HG02678 (cell line): ENCODE measurements around the gene CPEB4.

Experiments used
- ATAC-seq: cut with Tn5 transposase; IDR thresholded peaks from one replicate; pipeline ENCODE4 v1.9.1; 2021; ENCODE audit warnings: mild to moderate bottlenecking, moderate library complexity; ENCODE audit not compliant: unreplicated experiment

The CPEB4 gene

DNA sequence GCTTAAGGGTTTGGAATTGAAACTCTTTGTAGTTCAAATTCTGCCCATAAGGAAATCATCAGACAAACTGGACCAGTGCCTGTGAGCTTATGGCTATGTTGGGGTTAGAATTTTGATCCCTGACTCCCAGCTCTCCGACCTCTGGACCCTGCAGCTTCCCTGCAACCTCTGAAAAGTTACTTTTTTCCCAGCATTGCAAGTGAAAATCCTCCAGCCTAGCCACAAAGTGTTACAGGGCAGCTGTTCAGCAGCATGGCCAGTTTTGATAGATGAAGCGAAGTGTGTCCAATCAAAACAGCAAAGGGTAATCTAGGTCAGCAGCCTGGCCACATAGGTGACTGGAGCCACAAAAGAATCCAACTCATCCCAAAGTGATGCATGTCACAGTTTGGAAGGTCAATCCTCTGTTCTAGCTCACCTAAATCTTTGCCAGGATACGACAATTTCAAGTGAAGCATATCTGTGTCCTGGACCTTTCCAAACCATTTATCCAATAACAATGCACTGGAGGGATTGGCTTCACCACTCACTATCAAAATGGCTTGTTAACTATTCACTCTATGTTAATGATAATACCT, 4.7 kb upstream of the CPEB4 start:
- no peak for ATAC-seq

DNA sequence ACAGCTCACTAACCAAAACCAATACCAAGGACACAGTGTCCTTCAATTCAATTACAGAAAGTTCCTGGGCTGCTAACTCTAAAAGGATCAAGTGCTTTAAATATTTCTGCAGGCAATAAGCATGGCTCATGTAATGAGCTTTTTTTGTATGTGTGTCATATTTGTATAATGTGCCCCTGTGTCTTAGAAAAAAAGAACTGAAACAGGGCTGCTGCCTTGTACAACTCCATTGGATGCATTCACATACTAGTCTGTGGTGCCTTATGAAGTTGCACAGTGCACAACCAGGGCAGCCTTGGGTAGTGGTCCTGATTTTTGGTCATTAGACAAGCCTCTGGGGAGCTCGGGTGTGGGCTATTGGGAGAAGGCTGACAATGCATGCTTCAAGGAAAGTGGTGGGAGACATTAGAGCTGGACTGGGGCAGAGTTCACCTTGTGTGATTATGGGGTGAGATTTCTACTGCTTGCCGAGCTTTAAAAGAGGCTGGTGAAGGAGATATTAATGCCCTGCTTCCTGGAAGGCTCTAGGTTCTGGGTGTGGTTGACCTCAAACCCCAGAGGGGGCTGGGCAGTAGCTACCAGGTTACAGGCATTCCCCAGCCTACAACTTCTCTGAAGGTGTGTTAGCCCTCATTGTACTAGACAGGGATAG, 3.6 kb upstream of the CPEB4 start:
- no peak for ATAC-seq

DNA sequence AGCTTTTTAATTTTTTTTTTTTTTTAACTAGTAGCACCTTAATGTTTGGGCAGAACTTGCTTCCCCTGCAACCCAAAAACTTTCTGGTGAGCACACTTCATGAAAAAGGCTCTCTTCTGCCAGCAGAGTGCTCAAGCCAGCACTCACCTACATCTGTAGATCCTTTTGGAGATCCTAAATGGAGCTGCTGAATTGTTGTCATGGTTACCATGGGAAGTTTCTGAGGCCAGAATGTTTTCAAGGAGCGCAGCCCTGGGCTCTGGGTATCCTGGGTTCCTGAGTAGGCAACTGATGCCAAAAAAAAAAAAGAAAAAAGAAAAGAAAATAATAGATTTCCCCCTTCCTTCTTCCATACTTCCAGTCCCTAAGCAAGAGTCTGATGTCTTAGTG, 3.1 kb upstream of the CPEB4 start:
- no peak for ATAC-seq

DNA sequence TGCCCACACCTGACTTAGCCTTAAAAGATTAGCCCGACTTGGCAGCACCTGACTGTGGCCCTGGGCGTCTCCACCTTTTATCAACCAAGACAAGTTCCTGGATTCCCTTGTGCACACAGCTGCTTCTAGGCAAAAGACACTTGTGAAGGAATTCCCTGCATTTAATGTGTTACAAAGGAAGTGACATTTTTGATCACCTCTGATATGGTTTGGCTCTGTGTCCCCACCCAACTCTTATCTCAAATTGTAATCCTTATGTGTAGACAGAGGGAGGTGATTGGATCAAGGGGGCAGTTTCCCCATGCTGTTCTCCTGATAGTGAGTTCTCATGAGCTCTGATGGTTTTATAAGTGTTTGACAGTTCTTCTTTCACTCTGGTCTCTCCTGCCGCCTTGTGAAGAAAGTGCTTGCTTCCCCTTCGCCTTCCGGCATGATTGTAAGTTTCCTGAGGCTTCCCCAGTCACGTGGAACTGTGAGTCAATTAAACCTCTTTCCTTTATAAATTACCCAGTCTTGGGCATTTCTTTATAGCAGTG, 2.6 kb upstream of the CPEB4 start:
- no peak for ATAC-seq

DNA sequence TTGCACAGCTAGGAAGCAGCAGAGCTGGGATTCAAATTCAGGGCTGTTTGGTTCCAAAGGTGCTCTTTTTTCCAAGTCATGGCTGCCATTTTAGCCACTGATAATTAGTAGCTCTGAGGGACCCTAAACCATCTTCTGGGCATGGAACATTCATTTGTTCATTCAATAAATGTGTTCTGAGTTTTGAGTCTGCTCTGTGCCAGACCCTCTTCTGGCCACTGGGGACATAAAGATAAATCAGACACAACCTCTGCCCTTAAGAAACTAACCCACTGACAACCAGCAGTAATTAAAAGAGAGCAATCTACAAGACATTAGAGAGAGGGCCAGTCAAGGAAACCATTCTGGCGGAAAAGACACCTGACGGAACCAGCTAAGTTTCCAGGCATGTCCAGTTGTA, 2.0 kb upstream of the CPEB4 start:
- ATAC-seq: no peak

DNA sequence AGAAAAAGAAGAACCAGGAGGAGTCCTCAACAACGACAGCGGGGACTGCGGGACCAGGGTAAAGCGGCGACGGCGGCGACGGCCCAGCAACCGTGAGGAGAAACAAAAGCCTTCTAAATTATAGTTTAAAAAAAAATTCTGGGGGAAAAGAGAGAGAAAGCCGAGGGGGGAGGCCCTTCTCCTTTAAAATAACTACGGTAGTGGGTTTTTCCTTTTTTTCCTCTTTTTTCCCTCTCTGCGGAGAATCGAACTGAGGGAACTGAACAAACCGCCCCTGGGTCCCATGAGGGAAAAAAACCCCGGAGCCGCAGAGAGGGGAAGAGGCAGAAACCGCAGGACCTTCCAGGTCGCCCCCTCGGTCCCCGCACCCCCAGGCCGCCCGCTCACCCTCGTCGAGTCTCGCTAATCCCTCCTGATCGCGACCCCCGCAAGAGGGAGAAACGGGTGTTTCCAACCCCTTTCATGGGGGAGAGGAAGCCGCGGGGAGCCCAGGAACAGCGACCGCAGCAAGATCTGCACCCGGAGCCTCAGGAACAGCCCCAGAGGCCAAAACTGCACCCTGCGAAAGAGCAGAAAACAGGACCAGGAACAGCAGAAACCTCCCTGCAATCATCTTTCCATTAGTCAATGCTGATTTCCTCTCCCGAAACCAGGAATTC, 453 bp downstream of the CPEB4 start:
- ATAC-seq: no peak

DNA sequence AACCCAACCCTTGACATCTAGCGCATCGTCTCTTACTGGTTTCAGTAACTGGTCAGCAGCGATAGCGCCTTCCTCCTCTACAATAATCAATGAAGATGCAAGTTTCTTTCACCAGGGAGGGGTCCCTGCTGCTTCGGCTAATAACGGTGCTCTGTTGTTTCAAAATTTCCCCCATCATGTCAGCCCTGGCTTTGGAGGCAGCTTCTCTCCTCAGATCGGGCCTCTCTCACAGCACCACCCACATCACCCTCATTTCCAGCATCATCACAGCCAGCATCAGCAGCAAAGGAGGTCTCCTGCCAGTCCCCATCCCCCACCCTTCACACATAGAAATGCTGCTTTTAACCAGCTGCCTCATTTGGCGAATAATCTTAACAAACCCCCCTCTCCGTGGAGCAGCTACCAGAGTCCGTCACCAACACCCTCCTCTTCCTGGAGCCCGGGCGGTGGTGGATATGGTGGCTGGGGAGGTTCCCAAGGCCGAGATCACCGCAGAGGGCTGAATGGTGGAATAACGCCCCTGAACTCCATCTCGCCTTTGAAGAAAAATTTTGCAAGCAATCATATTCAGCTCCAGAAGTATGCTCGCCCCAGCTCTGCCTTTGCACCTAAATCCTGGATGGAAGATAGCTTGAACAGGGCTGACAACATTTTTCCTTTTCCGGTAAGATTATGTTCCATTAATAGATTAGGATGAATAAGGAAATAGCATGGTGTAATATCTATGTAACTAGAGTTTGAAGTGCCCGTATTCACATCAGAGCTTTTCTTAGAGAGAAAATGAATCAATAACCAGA, 2.2 kb downstream of the CPEB4 start:
- no peak for ATAC-seq

DNA sequence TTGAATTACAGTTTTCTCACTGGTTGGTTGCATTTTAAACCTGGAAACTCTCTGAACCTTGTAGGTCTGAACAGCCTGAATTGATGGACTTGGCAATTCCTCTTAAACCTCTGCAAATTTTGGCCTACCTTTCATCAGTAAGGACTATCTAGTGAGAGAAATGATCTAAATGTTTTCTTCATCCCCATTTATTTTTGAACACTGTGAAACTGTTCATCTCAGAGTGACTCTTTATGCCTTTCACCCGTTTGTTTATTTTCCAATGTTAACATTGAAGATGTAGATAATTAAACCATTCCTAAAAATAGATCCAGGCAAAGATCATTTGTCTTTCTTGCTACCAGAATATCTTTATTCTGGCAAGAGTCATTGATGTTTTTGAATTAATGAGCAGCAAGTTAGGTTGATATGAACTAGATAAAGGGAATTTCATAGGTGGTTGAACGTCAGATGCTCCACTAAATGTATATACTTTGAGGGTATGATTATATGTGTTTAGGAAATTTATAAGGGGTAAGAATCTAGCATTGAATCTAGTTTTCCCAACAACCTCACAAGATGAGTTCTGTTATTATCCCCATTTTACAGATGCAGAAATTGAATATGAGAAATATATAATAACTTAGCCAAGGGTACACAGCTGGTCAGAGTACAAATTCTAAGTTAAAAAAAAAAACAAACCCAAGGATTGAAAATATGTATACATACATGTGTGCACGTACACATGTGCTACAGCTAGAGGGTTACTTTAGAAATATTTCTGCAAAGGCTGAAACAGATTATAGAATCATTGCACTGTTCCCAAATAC, 3.4 kb downstream of the CPEB4 start:
- ATAC-seq: no peak

DNA sequence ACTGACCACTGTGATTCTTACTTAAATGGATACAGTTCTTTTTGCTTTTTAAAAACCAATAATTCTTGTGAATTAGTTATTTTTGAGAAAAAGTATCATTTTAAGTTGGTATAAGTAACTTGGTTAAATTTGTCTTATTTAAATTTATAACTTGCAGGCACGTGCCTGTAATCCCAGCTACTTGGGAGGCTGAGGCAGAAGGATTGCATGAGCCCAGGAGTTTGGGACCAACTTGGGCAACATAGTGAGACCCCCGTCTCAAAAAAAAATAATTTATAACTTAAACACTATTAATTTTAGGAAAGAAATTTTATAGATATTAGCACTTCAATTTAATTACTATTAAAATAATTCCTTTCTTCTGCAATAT, 5.0 kb downstream of the CPEB4 start:
- ATAC-seq: no peak

DNA sequence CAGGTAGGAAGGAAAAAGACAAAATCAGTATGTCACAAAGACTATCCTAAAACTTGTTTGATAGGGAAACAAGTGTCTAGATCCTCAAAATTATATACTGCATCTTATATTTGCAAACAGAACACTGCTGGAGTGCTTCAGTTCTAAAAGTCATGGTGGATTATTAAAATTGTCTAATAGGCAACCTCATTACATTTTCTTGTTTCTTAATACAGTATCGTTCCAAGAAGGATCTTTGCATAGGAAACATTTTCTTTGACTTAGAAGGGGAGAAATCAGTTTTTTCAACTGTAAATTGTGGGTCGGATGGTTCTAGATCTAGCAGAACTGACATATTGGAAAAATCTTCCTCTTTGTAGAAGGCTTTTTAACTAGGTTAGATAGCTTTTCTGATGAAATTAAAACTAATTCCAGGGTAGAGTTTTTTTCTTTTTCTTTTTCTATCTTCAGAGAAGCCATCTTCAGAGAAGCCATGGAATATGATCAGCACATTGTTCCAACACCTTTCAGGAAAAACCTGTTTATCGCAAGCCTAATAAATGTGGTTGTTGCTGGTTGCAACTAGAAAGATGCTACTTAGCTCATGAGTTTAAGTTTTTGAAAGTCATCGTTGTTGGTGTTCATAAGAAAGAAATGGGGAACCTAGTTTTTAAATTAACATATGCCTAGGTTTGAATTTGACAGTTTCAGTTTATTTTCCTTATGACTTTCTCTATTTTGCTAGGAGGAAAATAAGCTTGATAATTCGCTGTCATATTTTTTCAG, 7.4 kb downstream of the CPEB4 start:
- no peak for ATAC-seq

DNA sequence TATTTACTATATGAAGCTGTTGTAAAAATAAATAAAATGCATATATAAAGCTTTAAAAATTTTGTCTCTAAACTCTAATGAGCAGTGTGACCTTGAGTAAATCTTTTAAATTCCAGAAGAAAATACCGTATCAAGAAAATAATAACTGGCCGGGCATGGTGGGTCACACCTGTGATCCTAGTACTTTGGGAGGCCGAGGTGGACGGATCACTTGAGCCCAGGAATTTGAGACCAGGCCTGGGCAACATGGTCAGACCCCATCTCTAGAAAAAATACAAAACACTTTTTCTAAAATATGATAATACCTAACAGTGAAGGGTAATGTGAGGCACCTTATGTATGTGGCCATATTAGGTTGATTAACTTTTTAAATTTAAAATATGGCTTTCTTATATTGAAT, 8.5 kb downstream of the CPEB4 start:
- ATAC-seq: no peak

DNA sequence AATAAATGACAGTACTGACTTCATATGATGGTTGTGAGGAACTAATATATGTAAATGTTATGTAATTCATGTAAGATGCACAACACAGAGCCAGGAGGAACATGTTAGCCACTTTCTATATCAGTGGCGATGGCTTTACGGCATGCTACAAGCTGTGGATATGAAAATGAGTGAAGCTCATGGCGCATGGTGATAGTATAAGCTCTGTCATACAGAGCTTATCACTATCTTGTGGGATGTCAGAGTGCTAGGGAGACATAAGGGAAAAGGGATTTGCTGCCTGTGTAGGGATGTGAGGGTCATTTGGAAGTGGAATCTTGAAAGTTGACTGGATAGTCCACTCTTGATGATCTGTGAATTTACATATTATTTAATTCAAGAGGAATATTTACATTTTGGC, 13.6 kb downstream of the CPEB4 start:
- no peak for ATAC-seq

DNA sequence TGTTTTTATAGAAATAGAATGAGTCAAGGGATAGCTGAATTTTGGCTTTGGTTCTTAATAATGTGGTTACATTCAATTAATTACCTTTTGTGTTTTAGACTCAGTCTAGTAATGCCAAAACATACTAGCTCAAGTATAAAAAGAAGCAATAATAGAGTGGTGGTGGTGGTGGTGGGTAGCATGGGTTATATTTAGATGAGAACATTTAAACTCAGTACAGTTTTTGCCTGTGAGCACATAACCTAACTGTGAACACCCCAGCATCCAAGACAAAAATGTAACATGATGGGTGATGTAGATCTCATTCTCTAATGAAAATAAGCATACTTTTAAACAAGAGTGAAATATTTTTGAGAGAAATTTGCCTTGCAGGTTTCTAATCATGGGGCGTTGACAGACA, 14.2 kb downstream of the CPEB4 start:
- no peak for ATAC-seq

DNA sequence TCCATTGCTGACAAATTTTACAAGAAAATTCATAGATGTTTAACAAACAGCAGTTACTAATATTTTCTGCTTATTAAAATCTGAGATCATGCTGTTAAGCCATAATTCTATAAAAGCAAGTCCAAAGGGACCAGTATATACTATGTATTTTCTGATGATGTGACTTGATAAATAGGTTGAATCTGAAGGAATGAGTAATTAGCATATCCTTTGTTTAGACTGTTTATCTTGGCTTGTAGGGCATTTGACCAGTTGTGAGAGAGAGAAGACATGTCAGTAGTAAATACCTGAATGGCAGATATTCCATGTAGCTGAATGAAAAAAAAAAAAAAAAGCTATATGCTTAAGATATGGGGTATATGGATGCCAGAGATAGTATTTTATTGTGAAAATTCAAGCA, 14.6 kb downstream of the CPEB4 start:
- no peak for ATAC-seq

DNA sequence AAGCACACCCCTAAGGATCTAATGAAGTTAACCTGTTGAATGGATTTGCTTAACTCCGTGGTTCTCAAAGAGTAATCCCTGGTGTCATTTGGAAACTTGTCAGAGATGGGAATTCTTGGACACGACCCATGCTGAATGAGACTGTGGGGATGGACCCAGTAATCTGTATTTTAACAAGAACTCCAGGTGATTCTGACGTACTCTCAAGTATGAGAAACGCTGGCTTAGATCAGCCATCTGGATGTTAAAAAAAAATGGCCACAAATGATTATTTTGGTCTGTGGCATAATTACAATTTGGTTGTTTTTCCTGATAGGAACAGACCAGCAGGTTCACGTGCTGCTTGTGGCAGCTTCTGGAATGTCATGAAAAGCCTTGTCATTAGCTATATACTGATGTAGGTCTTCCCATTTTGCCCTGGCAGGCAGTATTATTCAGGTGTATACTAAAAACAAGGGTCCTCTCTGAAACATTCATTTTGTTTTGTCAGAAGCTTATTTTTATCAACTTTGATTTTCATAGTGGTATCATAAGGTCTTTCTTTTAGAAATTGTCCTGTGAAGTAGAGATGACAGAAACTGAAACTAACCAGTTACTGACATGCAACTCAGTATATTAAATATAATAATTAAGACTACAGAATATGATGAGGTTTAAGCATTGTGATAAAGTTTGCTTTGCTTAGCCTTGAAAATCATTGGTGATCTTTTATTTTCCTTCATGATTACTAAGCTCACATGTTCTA, 15.4 kb downstream of the CPEB4 start:
- peak; percentile 48 for ATAC-seq

DNA sequence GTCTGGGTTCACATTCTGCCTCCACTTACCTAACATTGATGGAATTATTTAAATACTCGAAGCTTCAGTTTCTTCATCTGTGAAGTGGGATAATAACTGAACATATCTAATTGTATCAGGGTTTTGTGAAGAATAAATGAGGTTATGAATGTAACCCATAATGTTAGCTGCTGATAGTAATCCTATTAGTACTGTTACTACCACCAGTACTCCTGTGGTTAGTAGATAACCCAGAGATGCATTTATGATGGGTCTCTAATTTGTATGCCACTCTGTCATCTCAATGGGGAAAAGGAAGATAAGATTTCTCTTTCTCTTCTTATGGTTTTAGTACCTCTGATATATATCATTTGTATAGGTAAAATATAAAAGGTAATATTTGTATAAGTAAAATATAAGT, 16.0 kb downstream of the CPEB4 start:
- ATAC-seq: no peak

DNA sequence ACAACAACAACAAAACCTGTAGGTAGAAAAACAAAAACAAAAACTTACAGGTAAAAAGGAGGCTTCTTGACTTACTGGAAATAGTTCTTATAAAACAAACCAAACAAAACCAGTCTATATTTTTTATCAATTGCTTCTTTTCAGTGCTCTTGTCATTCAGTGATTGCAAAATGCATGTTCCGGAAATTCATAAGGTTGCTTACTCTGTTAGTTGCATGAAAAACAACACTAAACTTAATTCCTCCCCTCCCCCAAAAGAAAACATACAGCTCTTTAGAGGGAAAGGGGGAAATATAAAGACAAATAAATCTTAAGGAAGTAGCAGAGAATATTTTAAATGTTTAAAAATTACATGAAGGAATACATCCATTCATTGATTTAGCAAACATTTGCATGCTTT, 19.1 kb downstream of the CPEB4 start:
- no peak for ATAC-seq

DNA sequence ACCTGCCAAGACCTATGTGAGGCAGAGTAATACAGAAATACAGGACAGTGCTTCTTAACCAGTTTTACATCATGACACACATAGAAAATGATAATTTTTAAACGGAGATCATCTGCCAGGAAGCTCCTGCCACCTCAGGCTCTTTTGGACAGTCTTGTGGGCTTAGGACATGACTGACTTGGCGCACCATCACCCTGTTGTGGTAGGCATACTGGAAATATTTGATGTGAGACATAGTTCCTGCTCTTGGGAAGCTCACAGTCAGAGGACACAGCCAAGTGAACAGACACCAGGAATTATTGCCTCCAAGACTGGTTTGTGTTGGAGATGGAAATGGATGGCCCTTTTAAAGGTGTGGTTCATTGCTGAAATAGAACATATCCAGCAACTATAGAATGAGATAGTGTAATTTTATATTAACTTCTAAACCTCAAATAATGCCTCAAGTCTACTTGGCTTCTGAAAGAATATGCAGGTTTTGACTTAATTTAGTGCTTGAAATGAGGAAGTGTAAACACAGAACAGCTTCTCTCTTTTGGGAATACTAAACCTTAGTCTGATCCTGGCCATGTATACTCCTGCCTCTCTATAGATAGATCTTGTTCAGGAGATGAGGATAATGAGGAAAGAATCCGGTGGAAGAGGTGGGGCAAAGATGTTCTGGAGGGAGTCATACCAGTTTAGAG, 19.7 kb downstream of the CPEB4 start:
- ATAC-seq: no peak

DNA sequence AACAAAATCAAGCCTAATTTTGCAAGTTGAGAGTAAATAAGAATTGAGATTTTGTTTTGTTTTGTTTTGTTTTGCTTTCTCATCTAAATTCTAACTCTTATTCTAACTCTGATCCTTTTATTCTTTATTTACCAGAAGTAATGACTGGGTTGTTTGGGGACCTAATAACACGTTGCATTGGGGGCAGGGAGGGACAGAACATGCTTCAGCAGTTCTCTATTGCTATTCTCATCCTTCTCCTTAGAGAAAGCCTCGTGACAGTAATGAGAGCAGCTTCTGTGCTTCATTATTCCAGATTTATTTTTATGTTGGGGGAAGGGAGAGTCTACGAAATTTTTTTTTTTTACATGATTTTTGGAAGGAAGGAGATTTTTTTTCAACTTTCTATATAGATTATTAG, 21.1 kb downstream of the CPEB4 start:
- no peak for ATAC-seq
